Effector memory CD8-positive, alpha-beta T cell (primary cell): ENCODE results near the gene PDIA4.
"Not testable (repeated sequence)": the region's sequence is repeated elsewhere in the genome, so short reads cannot be mapped to it uniquely, and the experiment has no call there.

Experiments used
- ATAC-seq: fragments of 150-1000 bp; cut with Tn5 transposase; replicated peaks from 2 replicates; pipeline ENCODE4 v1.10.0; 2021; ENCODE audit warnings: mild to moderate bottlenecking, moderate library complexity
- DNase-seq, 3 experiments: peaks; one replicate each; pipeline ENCODE4 v3.0.0; 2021
- H3K27ac Mint-ChIP-seq, 2 donors: one replicate each; pipeline ENCODE4 v1.8.0; 2022; ENCODE audit warnings: mild to moderate bottlenecking in 2 of 2, mixed read lengths in 2 of 2, moderate library complexity in 2 of 2
- H3K27me3 Mint-ChIP-seq, 2 donors: one replicate each; pipeline ENCODE4 v1.8.0; 2022; ENCODE audit warnings: mixed read lengths in 2 of 2
- H3K36me3 Mint-ChIP-seq: one replicate; pipeline ENCODE4 v1.8.0; 2022; ENCODE audit warnings: mild to moderate bottlenecking, moderate library complexity, mixed read lengths; ENCODE audit not compliant: insufficient read depth
- H3K4me1 Mint-ChIP-seq, 2 donors: one replicate each; pipeline ENCODE4 v1.8.0; 2022; ENCODE audit warnings: low read depth in 2 of 2, mixed read lengths in 2 of 2
- H3K4me3 Mint-ChIP-seq, 2 donors: one replicate each; pipeline ENCODE4 v1.8.0; 2022; ENCODE audit warnings: mild to moderate bottlenecking in 2 of 2, mixed read lengths in 2 of 2, moderate library complexity in 2 of 2
- H3K9me3 Mint-ChIP-seq, 2 donors: one replicate each; pipeline ENCODE4 v1.8.0; 2022; ENCODE audit warnings: mixed read lengths in 2 of 2
- total RNA-seq, 9 experiments: gene quantifications; one replicate each; lab custom pipeline; 2026; lab: John Stamatoyannopoulos, UW

Gene PDIA4, protein sequence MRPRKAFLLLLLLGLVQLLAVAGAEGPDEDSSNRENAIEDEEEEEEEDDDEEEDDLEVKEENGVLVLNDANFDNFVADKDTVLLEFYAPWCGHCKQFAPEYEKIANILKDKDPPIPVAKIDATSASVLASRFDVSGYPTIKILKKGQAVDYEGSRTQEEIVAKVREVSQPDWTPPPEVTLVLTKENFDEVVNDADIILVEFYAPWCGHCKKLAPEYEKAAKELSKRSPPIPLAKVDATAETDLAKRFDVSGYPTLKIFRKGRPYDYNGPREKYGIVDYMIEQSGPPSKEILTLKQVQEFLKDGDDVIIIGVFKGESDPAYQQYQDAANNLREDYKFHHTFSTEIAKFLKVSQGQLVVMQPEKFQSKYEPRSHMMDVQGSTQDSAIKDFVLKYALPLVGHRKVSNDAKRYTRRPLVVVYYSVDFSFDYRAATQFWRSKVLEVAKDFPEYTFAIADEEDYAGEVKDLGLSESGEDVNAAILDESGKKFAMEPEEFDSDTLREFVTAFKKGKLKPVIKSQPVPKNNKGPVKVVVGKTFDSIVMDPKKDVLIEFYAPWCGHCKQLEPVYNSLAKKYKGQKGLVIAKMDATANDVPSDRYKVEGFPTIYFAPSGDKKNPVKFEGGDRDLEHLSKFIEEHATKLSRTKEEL
- total RNA-seq: 80.7 to 246 (median 135) reads per million in 9 experiments

DNA sequence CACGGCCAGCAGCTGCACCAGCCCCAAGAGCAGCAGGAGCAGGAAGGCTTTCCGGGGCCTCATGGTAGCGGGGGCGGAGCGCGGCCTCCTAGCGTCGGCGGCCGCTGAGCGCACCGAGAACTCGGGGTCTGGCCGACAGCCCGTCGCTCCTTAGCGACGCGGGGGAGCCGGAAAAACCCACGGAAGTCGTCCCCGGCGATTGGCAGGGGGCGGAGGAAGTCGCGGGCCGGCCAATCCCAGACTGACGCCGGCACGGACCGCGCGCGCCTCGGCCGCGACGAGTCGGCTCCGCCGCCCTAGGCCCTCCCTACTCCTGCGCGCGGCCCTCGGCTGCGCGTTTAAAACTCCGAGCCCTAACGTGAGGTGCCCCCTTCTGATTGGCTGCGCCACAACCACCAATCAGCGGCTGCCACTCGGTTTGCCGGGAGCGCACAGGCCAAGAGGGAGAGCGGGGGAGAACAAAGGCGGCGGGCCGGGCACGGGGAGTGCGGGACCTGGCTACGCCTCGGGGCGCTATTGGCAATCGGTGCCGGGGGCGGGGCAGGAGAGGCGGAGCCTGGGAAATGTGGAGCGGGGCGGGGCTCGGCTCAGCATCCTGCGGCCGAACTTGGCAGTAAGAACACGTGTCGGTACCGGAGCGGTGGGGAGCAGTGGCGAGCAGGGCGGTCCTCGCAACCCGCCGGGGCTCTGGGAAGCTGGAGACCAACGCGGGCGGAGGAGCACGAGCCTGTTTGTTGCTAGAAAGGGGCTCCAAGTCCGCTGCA, at the start of gene PDIA4:
Gene PDIA4, minus strand, starts transcription at position 160 of the 764 bp plus-strand sequence. Its CDS starts 97 bp downstream, at position 63.
- ATAC-seq: peak; percentile 84

DNA sequence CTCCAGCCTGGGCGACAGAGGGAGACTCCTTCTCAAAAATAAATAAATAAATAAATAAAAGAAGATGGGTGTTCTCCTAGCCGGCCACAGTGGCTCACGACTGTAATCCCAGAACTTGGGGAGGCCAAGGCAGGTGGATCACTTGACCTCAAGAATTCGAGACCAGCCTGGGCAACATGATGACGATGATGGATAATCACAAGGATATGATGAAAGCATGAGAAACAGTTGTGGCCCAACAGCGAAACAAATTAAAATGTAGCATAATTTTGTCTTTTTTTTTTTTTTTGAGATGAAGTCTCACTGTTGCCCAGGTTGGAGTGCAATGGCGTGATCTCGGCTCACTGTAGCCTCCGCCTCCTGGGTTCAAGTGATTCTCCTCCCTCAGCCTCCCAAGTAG, 49.3 kb upstream of the PDIA4 start:
- H3K4me1 Mint-ChIP-seq: peaks cover 0 to 15% of the 10 kb centered on the region in 2 donors
- no peak overlapping the region for H3K4me3 Mint-ChIP-seq
- no peaks in the 10 kb centered on the region for H3K9me3 Mint-ChIP-seq
- ATAC-seq: no peak
- H3K36me3 Mint-ChIP-seq: peaks cover 21% of the 10 kb centered on the region
- H3K27me3 Mint-ChIP-seq: no peaks in the 10 kb centered on the region
- no peak for DNase-seq
- no peak overlapping the region for H3K27ac Mint-ChIP-seq

More for the DNA sequence above, at the start of gene PDIA4:
- Mint-ChIP-seq H3K4me3 (peak within 1 kb of the TSS; percentile 84 to 91), H3K4me1 (peaks cover 39 to 41% of the 10 kb centered on the region in 2 donors), H3K27ac (peak within 1 kb of the TSS; percentile 94 to 95), H3K9me3 (no peaks in the 10 kb centered on the region), H3K27me3 (no peaks in the 10 kb centered on the region), H3K36me3 (peaks cover 17% of the 10 kb centered on the region)
- peak; percentile 98 to 99 (median 98) for DNase-seq

DNA sequence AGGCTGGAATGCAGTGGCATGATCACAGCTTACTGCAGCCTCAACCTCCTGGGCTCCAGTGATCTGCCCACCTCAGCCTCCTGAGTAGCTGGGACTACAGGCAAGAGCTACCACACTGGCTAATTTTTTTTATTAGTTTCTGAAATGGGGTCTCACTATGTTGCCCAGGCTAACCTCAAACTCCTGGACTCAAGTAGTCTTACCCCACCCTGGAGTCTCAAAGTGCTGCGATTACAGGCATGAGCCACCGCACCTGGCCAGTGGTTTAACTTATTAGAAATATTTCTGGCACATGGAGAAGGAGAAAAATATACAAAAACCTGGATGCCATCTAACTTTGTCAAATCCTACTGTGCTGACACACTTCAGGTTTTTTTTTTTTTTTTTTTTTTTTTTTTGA, 47.0 kb upstream of the PDIA4 start:
- Mint-ChIP-seq H3K27me3 (no peaks in the 10 kb centered on the region), H3K4me1 (peaks cover 3 to 9% of the 10 kb centered on the region in 2 donors), H3K4me3 (no peak overlapping the region), H3K27ac (no peak overlapping the region), H3K9me3 (no peaks in the 10 kb centered on the region), H3K36me3 (peaks cover 35% of the 10 kb centered on the region)
- ATAC-seq (no peak), DNase-seq (no peak)

DNA sequence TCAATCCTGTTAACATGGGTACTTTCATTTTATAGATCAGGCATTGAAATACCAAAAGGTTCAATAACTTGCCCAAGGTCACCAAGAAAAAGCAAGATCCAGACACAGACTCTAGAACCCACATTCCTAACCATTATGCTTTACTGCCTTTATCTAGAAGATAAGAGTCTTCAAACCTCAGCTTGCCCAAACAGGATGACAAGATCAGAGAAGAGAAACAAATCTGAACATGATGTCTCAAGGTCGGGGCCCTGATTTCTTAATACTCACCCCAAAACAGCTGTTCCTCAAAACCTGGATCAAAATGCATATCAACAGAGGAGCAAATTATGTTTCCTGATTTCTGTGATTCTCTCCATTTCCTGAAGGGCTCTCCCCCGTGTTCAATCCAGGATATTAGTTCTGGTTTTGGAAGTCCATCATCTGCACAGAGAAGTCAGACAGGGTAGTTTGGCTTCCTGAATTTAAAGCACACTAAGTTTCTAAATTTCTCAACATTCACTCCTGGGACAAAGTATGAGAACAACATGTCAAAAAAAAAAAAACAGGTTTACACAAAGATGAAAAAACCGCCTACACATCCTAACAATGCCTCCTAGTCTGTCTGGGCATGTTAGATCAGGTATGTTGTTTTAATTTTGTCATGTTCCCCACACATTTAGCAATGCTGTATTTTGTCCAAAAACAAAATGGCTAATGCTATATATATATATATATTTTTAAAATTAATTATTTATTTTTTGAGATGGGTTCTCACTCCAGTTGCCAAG, 46.0 kb upstream of the PDIA4 start:
- Mint-ChIP-seq H3K27ac (peak overlapping the region in 1 of 2 donors; percentile 59), H3K4me3 (no peak overlapping the region), H3K36me3 (peaks cover 40% of the 10 kb centered on the region), H3K9me3 (no peaks in the 10 kb centered on the region), H3K27me3 (no peaks in the 10 kb centered on the region), H3K4me1 (peaks cover 3 to 7% of the 10 kb centered on the region in 2 donors)
- ATAC-seq (no peak), DNase-seq (no peak)

DNA sequence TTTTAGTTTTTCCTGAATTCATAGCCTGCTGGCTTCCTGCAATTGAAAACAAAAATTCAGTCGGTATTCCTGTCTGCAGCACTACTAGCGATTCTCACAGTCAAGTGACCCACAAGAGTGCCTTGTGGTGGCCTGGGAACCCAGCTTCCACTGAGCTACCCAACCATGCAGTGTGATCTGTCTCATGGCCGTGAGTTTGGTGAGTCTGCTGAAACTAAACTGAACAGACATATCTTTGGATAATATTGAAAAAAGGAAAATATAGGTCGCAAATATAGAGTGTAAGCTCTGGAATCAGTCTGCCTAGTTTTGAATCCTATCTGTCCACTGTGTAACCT, 44.1 kb upstream of the PDIA4 start:
- ATAC-seq (no peak), DNase-seq (no peak)
- H3K4me3 Mint-ChIP-seq: peak overlapping the region in 1 of 2 donors; percentile 66
- H3K27me3 Mint-ChIP-seq: no peaks in the 10 kb centered on the region
- no peaks in the 10 kb centered on the region for H3K9me3 Mint-ChIP-seq
- H3K36me3 Mint-ChIP-seq: peaks cover 39% of the 10 kb centered on the region
- H3K27ac Mint-ChIP-seq: peak overlapping the region; percentile 46 to 84
- peaks cover 3 to 7% of the 10 kb centered on the region in 2 donors for H3K4me1 Mint-ChIP-seq

DNA sequence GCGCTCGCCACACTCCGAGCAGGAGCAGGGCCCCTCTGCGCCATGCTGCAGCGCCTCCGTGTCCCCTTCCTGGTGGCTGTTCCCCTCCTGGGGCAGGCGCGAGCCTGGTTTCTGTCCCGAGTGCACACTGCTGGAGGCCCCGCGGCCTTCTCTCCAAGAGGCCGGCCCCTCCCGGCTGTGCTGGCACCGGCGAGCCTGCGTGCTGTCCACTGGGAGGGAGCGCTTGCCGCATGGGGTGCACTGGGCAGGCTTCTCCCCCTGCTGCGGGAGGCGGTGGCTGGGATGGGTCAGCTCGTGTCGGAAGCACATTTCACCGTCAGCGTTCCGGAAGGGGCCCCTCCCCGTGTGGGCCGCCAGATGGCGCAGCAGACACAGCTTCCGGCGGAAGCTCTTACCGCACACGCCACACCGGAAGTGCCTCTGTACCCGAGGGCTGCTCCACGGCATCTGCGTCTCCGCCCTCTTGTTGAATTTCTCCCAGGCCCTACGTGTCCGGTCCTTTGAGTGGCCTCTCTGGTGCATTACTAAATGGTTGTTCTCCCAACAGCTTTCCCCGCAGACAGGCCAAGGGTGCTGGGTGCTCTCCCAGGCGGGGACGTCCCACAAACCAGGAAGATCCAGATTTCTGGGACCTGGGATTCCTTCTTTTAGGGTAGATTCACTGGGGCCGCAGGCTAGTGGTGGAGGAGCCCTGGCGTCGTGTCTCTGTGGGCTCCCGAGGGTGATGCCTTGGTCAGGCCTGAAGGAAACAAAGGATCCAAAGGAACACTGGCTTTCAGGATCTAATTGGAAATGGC, 43.5 kb upstream of the PDIA4 start:
- H3K36me3 Mint-ChIP-seq: peaks cover 39% of the 10 kb centered on the region
- DNase-seq (peak; percentile 43 to 62 (median 54)), ATAC-seq (peak; percentile 96)
- no peaks in the 10 kb centered on the region for H3K27me3 Mint-ChIP-seq
- H3K9me3 Mint-ChIP-seq: no peaks in the 10 kb centered on the region
- H3K4me1 Mint-ChIP-seq: peaks cover 3% of the 10 kb centered on the region in 2 donors
- H3K4me3 Mint-ChIP-seq: peak overlapping the region; percentile 54 to 66
- H3K27ac Mint-ChIP-seq: peak overlapping the region; percentile 10 to 84

DNA sequence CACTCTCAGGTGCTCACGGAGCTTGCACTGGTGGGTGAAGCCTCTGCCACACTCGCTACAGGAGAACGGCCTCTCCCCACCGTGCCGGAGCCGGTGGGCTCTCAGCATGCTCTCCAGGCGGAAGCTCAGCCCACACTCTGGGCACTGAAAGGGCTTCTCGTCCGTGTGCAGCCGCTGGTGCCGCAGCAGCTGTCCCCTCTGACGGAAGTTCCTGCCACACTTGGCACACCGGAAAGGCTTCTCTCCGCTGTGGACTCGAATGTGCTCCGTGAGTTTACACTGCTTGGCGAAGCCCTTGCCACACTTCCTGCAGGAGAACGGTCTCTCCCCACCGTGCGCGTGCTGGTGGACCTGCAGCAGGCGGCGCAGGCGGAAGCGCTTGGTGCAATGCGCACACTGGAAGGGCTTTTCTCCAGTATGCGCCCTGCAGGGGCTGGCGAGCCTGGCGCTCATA, 42.9 kb upstream of the PDIA4 start:
- ATAC-seq (no peak), DNase-seq (no peak)
- Mint-ChIP-seq H3K4me3 (no peak overlapping the region), H3K4me1 (peaks cover 0 to 3% of the 10 kb centered on the region in 2 donors), H3K9me3 (no peaks in the 10 kb centered on the region), H3K27ac (peak overlapping the region in 1 of 2 donors; percentile 84), H3K36me3 (peaks cover 34% of the 10 kb centered on the region), H3K27me3 (no peaks in the 10 kb centered on the region)

DNA sequence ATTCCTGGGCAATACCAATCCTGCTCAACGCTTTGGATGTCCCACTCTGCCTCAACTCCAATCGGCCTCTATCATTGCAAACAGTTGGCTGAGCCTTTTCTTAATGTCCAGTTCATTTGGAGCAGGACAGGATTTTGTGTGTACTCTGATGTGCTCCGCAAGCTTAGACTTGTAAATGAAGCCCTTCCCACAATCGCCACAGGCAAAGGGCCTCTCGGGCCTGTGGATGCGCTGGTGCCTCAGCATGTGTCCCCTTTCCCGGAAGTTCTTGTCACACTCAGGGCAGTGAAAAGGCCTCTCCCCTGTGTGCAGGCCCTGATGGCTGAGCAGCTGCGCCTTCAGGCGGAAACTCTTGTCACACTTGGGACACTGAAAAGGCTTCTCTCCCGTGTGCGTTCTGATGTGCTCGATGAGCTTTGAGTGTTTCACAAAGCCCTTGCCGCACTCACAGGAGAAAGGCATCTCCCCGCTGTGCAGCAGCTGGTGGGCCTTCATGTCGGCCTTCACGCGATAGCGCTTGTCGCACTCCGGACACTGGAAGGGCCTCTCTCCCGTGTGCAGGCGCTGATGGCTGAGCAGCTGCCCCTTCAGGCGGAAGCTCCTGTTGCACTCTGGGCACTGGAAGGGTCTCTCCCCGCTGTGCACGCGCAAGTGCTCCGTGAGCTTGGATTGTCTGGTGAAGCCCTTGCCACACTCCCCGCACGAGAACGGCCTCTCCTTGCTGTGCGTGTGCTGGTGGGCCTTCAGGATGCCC, 42.2 kb upstream of the PDIA4 start:
- Mint-ChIP-seq H3K4me3 (no peak overlapping the region), H3K27me3 (no peaks in the 10 kb centered on the region), H3K4me1 (peaks cover 0 to 3% of the 10 kb centered on the region in 2 donors), H3K9me3 (no peaks in the 10 kb centered on the region), H3K36me3 (peaks cover 39% of the 10 kb centered on the region), H3K27ac (no peak overlapping the region)
- no peak for DNase-seq
- ATAC-seq: no peak

DNA sequence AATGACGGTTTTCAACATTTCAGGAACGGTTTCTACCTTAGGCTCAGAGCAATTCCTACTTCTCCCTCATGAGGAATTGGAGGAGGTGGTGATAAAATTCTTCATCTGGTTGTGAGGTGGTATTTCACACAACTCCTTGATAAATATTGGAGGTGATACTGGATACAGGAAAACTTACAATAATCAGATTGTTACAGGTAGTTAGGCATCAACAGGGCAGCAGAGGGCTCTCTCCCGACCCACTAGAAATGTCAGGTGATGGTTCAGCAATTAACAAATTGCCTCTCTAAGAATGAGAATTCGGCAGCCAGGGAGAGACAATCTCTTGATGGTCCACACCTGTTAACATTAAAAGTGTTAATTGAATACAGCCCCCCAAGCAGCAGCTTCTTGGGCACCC, 39.6 kb upstream of the PDIA4 start:
- Mint-ChIP-seq H3K27me3 (no peaks in the 10 kb centered on the region), H3K36me3 (peaks cover 35% of the 10 kb centered on the region), H3K4me3 (no peak overlapping the region), H3K9me3 (no peaks in the 10 kb centered on the region), H3K4me1 (peaks cover 7 to 10% of the 10 kb centered on the region in 2 donors), H3K27ac (no peak overlapping the region)
- ATAC-seq (no peak), DNase-seq (no peak)

DNA sequence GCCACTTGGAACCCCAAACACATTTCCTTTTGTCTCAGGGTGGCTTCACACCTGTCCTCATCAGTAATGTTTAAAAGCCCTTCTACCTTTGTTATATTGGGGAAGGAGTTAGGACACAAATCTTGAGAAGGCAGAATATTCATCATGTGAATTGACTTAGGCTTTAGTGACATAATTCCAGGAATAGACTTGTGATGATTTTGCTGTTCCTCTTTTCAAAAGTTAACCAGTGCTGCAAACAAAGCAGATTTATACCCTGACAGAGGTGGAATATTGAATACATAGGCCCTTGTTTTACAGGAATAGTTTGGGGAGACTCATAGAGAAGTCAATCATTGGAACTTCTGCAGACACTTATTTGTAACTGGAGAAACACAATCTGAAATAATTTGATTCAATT, 35.2 kb upstream of the PDIA4 start:
- Mint-ChIP-seq H3K36me3 (peaks cover 11% of the 10 kb centered on the region), H3K4me3 (peak overlapping the region in 1 of 2 donors; percentile 17), H3K4me1 (peaks cover 7% of the 10 kb centered on the region in 2 donors), H3K27me3 (no peaks in the 10 kb centered on the region), H3K9me3 (no peaks in the 10 kb centered on the region), H3K27ac (no peak overlapping the region)
- no peak for ATAC-seq
- DNase-seq: no peak

DNA sequence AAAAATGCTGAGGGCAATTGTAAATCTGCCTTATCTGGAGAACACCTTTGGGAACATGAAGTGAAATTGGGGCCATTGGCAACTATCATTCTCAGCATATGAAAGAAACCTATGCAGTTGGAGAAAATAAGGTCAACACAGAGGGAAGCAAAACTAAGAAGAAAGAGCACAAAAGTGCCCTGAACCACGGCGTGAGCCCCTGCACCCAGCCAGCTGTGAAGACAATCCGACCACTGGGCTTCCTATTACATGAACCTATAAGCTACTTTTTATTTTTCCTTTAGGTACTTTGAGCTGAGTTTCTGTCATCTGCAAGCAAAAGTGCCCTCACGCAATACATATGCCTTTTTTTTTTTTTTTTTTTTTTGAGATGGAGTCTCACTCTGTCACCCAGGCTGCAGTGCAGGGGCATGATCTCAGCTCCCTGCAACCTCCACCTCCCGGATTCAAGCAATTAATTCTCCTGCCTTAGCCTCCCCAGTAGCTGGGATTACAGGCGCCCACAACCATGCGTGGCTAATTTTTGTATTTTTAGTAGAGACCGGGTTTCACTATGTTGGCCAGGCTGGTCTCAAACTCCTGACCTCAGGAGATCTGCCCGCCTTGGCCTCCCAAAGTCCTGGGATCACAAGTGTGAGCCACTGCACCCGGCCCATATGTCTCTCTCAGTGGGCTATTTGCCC, 34.1 kb upstream of the PDIA4 start:
- H3K4me3 Mint-ChIP-seq, H3K27me3 Mint-ChIP-seq, ATAC-seq, DNase-seq, H3K27ac Mint-ChIP-seq, H3K4me1 Mint-ChIP-seq, H3K36me3 Mint-ChIP-seq, H3K9me3 Mint-ChIP-seq: not testable (repeated sequence)
